Measurements from ENCODE around the gene PRSS48.

DNA sequence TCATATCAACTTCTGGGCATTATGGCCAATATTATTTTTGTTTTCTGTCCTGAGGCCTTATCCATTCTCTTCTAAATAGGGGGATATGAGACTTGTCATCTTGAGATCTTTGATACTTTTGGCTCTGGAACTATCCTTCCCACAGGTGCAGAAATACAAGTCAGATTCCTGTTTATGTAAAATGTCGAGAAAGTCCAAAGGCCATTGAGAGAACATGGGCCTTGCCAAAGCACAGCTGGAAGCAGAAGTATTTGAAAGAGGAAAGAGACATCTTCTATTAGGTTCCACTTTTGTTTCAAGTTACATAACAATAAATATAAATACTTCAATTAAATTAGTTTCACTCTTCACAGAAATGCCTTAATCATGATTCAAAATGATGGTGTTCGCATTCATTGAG, 20.8 kb upstream of the PRSS48 start:
- TF ChIP-seq SMC3 (IDR thresholded peaks at IDR 0.05) (no peak), MYC (IDR thresholded peaks at IDR 0.05; ENCODE audit: borderline replicate concordance, low read length) (no peak), ZSCAN20 (CRISPR knock-in tag; IDR thresholded peaks at IDR 0.05) (no peak), POLR2A (IDR thresholded peaks at IDR 0.05; ENCODE audit: low read length) (no peak), CEBPB (IDR thresholded peaks at IDR 0.05) (no peak), FOSL2 (IDR thresholded peaks at IDR 0.05) (no peak), FOSL2 (CRISPR knock-in tag; IDR thresholded peaks at IDR 0.05) (no peak), BHLHE40 (IDR thresholded peaks at IDR 0.05; ENCODE audit: low read depth, low read length) (no peak)
- TF ChIP-seq, protein P1, sequence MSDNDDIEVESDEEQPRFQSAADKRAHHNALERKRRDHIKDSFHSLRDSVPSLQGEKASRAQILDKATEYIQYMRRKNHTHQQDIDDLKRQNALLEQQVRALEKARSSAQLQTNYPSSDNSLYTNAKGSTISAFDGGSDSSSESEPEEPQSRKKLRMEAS (IDR thresholded peaks at IDR 0.05): no peak
- TF ChIP-seq, protein P2, sequence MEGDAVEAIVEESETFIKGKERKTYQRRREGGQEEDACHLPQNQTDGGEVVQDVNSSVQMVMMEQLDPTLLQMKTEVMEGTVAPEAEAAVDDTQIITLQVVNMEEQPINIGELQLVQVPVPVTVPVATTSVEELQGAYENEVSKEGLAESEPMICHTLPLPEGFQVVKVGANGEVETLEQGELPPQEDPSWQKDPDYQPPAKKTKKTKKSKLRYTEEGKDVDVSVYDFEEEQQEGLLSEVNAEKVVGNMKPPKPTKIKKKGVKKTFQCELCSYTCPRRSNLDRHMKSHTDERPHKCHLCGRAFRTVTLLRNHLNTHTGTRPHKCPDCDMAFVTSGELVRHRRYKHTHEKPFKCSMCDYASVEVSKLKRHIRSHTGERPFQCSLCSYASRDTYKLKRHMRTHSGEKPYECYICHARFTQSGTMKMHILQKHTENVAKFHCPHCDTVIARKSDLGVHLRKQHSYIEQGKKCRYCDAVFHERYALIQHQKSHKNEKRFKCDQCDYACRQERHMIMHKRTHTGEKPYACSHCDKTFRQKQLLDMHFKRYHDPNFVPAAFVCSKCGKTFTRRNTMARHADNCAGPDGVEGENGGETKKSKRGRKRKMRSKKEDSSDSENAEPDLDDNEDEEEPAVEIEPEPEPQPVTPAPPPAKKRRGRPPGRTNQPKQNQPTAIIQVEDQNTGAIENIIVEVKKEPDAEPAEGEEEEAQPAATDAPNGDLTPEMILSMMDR (IDR thresholded peaks at IDR 0.05): no peak
- TF ChIP-seq, protein P3, sequence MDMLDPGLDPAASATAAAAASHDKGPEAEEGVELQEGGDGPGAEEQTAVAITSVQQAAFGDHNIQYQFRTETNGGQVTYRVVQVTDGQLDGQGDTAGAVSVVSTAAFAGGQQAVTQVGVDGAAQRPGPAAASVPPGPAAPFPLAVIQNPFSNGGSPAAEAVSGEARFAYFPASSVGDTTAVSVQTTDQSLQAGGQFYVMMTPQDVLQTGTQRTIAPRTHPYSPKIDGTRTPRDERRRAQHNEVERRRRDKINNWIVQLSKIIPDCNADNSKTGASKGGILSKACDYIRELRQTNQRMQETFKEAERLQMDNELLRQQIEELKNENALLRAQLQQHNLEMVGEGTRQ (IDR thresholded peaks at IDR 0.05): no peak
